Gastrocnemius medialis (tissue), 4 donors: ENCODE results near the gene ACVRL1. TPM values are rescaled to one million over a fixed set of nuclear protein-coding genes. Genes with fewer than 3 reads are reported as not detected.
A peak's percentile ranks its signal among the peaks of the same experiment; 100 is the strongest.

ENCODE experiments used
- ATAC-seq, 2 donors: fragments of 150-250 bp; one replicate each; pipeline ENCODE4 v1.9.1; 2016
- DNase-seq, 2 donors: peaks; one replicate each; pipeline ENCODE4 v3.0.0-alpha.2; 2019
- H3K27ac ChIP-seq, 4 donors: fragments of 200-600 bp; sonication (generic); 1 replicate in 1 of 4; 2 replicates in 3 of 4; pipeline ENCODE4 v1.5.1; 2016 to 2018; ENCODE audit warnings: mild to moderate bottlenecking in 2 of 4, moderate library complexity in 1 of 4
- H3K27me3 ChIP-seq, 3 donors: fragments of 200-600 bp; sonication (generic) in 2 of 3; 1 replicate in 1 of 3; 2 replicates in 2 of 3; pipeline versions ENCODE4 v1.5.1 to v1.6.0; 2016 to 2019; ENCODE audit warnings: mild to moderate bottlenecking in 1 of 3, moderate library complexity in 1 of 3
- H3K36me3 ChIP-seq, 2 donors: fragments of 200-600 bp; sonication (generic) in 1 of 2; one replicate each; pipeline ENCODE4 v1.5.1; 2017 to 2018
- H3K4me1 ChIP-seq, 2 donors: fragments of 200-600 bp; sonication (generic) in 1 of 2; one replicate each; pipeline ENCODE4 v1.5.1; 2016 to 2017; ENCODE audit warnings: mild to moderate bottlenecking in 2 of 2
- H3K4me3 ChIP-seq, 4 donors: fragments of 200-600 bp; sonication (generic) in 3 of 4; 1 replicate in 1 of 4; 2 replicates in 3 of 4; pipeline ENCODE4 v1.5.1; 2016 to 2019; ENCODE audit warnings: mild to moderate bottlenecking in 2 of 4
- H3K9me3 ChIP-seq, 3 donors: fragments of 200-600 bp; sonication (generic) in 2 of 3; 1 replicate in 1 of 3; 2 replicates in 2 of 3; pipeline ENCODE4 v1.5.1; 2016 to 2019
- CTCF ChIP-seq, 5 experiments: fragments of 450-650 bp in 3 of 5; fragments of 200-600 bp in 2 of 5; sonication (generic) in 2 of 5; IDR thresholded peaks in 4 of 5; conservative IDR thresholded peaks in 1 of 5; 1 replicate in 4 of 5; 2 replicates in 1 of 5; pipeline ENCODE4 v1.5.1; 2016 to 2019; ENCODE audit warnings: antibody characterized with exemption in 5 of 5, mild to moderate bottlenecking in 3 of 5, moderate library complexity in 3 of 5
- POLR2A ChIP-seq, 2 donors: fragments of 450-650 bp; IDR thresholded peaks; one replicate each; pipeline ENCODE4 v1.6.1; 2017; ENCODE audit warnings: antibody characterized with exemption in 2 of 2, mild to moderate bottlenecking in 2 of 2, moderate library complexity in 2 of 2
- in situ Hi-C, 4 donors: fragments of 200-750 bp; cut with MboI; loops; one replicate each; pipeline versions ENCODE4 v1.15.0 to v1.8.0; 2017; ENCODE audit warnings: low sequenced_read_pairs in 4 of 4
- intact Hi-C: fragments of 100-400 bp; cut with DNase I; formaldehyde crosslinking; loops from one replicate; pipeline ENCODE4 v1.15.1; 2023; ENCODE audit warnings: low total_unique reads
- total RNA-seq, 4 donors: library from RNA; depleted of rRNA; stranded (reverse); fragments of >200 nt; gene quantifications; one replicate each; pipeline versions ENCODE4 v1.1.0 to v1.2.3, GENCODE V29; 2016

The ACVRL1 gene
- total RNA-seq, 4 donors from 2014 or later, result 37.1 to 53.5 (median 43.3) TPM

- Histone ChIP-seq H3K27me3 (no peaks in the 10 kb centered on the region), H3K4me1 (peaks cover 40 to 41% of the 10 kb centered on the region in 2 donors), H3K27ac (peak overlapping the region in 1 of 4 donors; percentile 20), H3K36me3 (no peaks in the 10 kb centered on the region), H3K9me3 (no peaks in the 10 kb centered on the region), H3K4me3 (no peak overlapping the region)
- no peak for DNase-seq
- ATAC-seq, result no peak
- TF ChIP-seq CTCF (IDR thresholded peaks at IDR 0.05 in 4 of 5, conservative IDR thresholded peaks at IDR 0.05 in 1 of 5), result no peak
- in situ Hi-C loops (loop anchor here in 1 of 4 donors (10.0 kb wide), 1 partner anchor 55 kb away; no protein-coding TSS in a partner anchor), intact Hi-C loops (no loop called here)
Observed at GRCh38 chr12:51920046-51920445, 12.7 kb downstream of the ACVRL1 start.

- DNase-seq, result peak in 1 of 2 donors; percentile 50
- ATAC-seq, result peak; percentile 39 to 58
- Histone ChIP-seq H3K4me1 (peaks cover 40 to 52% of the 10 kb centered on the region in 2 donors), H3K27me3 (no peaks in the 10 kb centered on the region), H3K9me3 (no peaks in the 10 kb centered on the region), H3K4me3 (no peak overlapping the region), H3K27ac (peak overlapping the region; percentile 61 to 76 (median 67)), H3K36me3 (no peaks in the 10 kb centered on the region)
- in situ Hi-C loops, result loop anchor here in 1 of 4 donors (10.0 kb wide), 1 partner anchor 54 kb away; no protein-coding TSS in a partner anchor
- TF ChIP-seq POLR2A (IDR thresholded peaks at IDR 0.05) (no peak), CTCF (IDR thresholded peaks at IDR 0.05 in 4 of 5, conservative IDR thresholded peaks at IDR 0.05 in 1 of 5) (no peak)
- intact Hi-C loops, result no loop called here
Observed at GRCh38 chr12:51921017-51921725, 13.9 kb downstream of the ACVRL1 start.

- in situ Hi-C loops, result loop anchor here in 1 of 4 donors (10.0 kb wide), 1 partner anchor 53 kb away; no protein-coding TSS in a partner anchor
Observed at GRCh38 chr12:51922146-51922545, 14.8 kb downstream of the ACVRL1 start.

DNA sequence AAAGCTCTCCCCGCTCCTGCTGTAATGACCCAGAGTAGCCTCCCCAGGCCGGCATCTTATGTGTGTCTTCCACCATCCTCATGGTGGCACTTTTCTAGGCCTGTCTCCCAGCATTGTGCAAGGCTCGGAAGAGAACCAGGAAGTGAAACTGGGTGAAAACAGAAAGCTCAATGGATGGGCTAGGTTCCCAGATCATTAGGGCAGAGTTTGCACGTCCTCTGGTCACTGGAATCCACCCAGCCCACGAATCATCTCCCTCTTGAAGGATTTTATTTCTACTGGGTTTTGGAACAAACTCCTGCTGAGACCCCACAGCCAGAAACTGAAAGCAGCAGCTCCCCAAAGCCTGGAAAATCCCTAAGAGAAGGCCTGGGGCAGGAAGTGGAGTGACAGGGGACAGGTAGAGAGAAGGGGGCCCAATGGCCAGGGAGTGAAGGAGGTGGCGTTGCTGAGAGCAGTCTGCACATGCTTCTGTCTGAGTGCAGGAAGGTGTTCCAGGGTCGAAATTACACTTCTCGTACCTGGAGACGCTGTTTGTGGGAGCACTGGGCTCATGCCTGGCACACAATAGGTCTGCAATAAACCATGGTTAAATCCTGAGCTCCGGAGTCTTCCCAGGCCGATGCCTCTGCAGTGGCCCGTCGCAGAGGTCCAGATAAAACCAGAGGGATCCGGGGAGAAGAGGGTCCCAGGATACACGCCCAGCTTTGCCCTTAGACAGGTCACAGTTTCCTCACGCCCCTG lies 15.6 kb downstream of the ACVRL1 start:
- intact Hi-C loops, result loop anchor here (2.0 kb wide), 1 partner anchor 28 kb away; no protein-coding TSS in a partner anchor
- DNase-seq (peak; percentile 41 to 65), ATAC-seq (peak; percentile 55 to 63)
- no peaks in the 10 kb centered on the region for H3K36me3 ChIP-seq
- H3K4me3 ChIP-seq, result peak overlapping the region; percentile 5 to 32 (median 18)
- H3K9me3 ChIP-seq, result no peaks in the 10 kb centered on the region
- no peaks in the 10 kb centered on the region for H3K27me3 ChIP-seq
- TF ChIP-seq POLR2A (IDR thresholded peaks at IDR 0.05) (no peak), CTCF (IDR thresholded peaks at IDR 0.05 in 4 of 5, conservative IDR thresholded peaks at IDR 0.05 in 1 of 5) (no peak)
- peak overlapping the region; percentile 61 to 76 (median 67) for H3K27ac ChIP-seq
- in situ Hi-C loops, result loop anchor here in 1 of 4 donors (10.0 kb wide), 1 partner anchor 52 kb away; no protein-coding TSS in a partner anchor
- peaks cover 36 to 56% of the 10 kb centered on the region in 2 donors for H3K4me1 ChIP-seq

More at GRCh38 chr12:51922146-51922545, 14.8 kb downstream of the ACVRL1 start:
- Histone ChIP-seq H3K4me3 (no peak overlapping the region), H3K27ac (peak overlapping the region; percentile 61 to 76 (median 67)), H3K27me3 (no peaks in the 10 kb centered on the region), H3K4me1 (peaks cover 40 to 59% of the 10 kb centered on the region in 2 donors), H3K36me3 (no peaks in the 10 kb centered on the region), H3K9me3 (no peaks in the 10 kb centered on the region)
- intact Hi-C loops, result loop anchor here (2.0 kb wide), 1 partner anchor 27 kb away; no protein-coding TSS in a partner anchor
- no peak for TF ChIP-seq CTCF (IDR thresholded peaks at IDR 0.05 in 4 of 5, conservative IDR thresholded peaks at IDR 0.05 in 1 of 5)
- no peak for TF ChIP-seq POLR2A (IDR thresholded peaks at IDR 0.05)
- no peak for ATAC-seq
- no peak for DNase-seq
